ENCODE results near the gene TET2. TPM values are rescaled to one million over a fixed set of nuclear protein-coding genes. Genes with fewer than 3 reads are reported as not detected.

TET2 gene
- total and polyA plus RNA-seq, 2 donors from 2014 or later, result 1.8 to 31.5 TPM

- no peak for DNase-seq
- no peak for FAIRE-seq
- no peak overlapping the region for H3K9ac ChIP-seq (ENCODE audit: low read length in 3 of 3)
- TF ChIP-seq CTCF (IDR thresholded peaks at IDR 0.05; ENCODE audit: borderline replicate concordance, extremely low read depth, insufficient read depth), result no peak
- no peaks in the 10 kb centered on the region for H3K9me3 ChIP-seq (ENCODE audit: control insufficient read depth in 2 of 3, insufficient read depth in 1 of 3, low read length in 3 of 3)
- H3K4me3 ChIP-seq (ENCODE audit: low read length in 3 of 3), result no peak overlapping the region
- H3K27ac ChIP-seq (ENCODE audit: low read depth in 2 of 2, low read length in 2 of 2), result no peak overlapping the region
- intact Hi-C loops (cut with DNase I), result no loop called here
- no peaks in the 10 kb centered on the region for H3K27me3 ChIP-seq (ENCODE audit: control insufficient read depth, insufficient read depth, low read length)
- H3K4me1 ChIP-seq (ENCODE audit: control insufficient read depth in 2 of 3, insufficient read depth in 2 of 3, low read depth in 1 of 3, low read length in 3 of 3), result no peaks in the 10 kb centered on the region
- no peaks in the 10 kb centered on the region for H3K36me3 ChIP-seq (ENCODE audit: control insufficient read depth in 2 of 3, insufficient read depth in 3 of 3, low read length in 3 of 3)
Measured at GRCh38 chr4:105133976-105134375, 12.7 kb upstream of the TET2 start.

GRCh38 chr4:105135785-105136184, 10.9 kb upstream of the TET2 start:
- DNase-seq (no peak), FAIRE-seq (no peak)
- no peak overlapping the region for H3K9ac ChIP-seq (ENCODE audit: low read length in 3 of 3)
- H3K4me1 ChIP-seq (ENCODE audit: control insufficient read depth in 2 of 3, insufficient read depth in 2 of 3, low read depth in 1 of 3, low read length in 3 of 3), result no peaks in the 10 kb centered on the region
- no peak for TF ChIP-seq CTCF (IDR thresholded peaks at IDR 0.05; ENCODE audit: borderline replicate concordance, extremely low read depth, insufficient read depth)
- H3K27me3 ChIP-seq (ENCODE audit: control insufficient read depth, insufficient read depth, low read length), result no peaks in the 10 kb centered on the region
- H3K4me3 ChIP-seq (ENCODE audit: low read length in 3 of 3), result no peak overlapping the region
- no peak overlapping the region for H3K27ac ChIP-seq (ENCODE audit: low read depth in 2 of 2, low read length in 2 of 2)
- no peaks in the 10 kb centered on the region for H3K9me3 ChIP-seq (ENCODE audit: control insufficient read depth in 2 of 3, insufficient read depth in 1 of 3, low read length in 3 of 3)
- intact Hi-C loops (cut with DNase I), result no loop called here
- no peaks in the 10 kb centered on the region for H3K36me3 ChIP-seq (ENCODE audit: control insufficient read depth in 2 of 3, insufficient read depth in 3 of 3, low read length in 3 of 3)

- Histone ChIP-seq H3K9ac (ENCODE audit: low read length in 3 of 3) (no peak overlapping the region), H3K4me1 (ENCODE audit: control insufficient read depth in 2 of 3, insufficient read depth in 2 of 3, low read depth in 1 of 3, low read length in 3 of 3) (no peaks in the 10 kb centered on the region), H3K36me3 (ENCODE audit: control insufficient read depth in 2 of 3, insufficient read depth in 3 of 3, low read length in 3 of 3) (no peaks in the 10 kb centered on the region), H3K9me3 (ENCODE audit: control insufficient read depth in 2 of 3, insufficient read depth in 1 of 3, low read length in 3 of 3) (no peaks in the 10 kb centered on the region), H3K27me3 (ENCODE audit: control insufficient read depth, insufficient read depth, low read length) (no peaks in the 10 kb centered on the region), H3K4me3 (ENCODE audit: low read length in 3 of 3) (no peak overlapping the region), H3K27ac (ENCODE audit: low read depth in 2 of 2, low read length in 2 of 2) (no peak overlapping the region)
- DNase-seq (no peak), FAIRE-seq (no peak)
- no peak for TF ChIP-seq CTCF (IDR thresholded peaks at IDR 0.05; ENCODE audit: borderline replicate concordance, extremely low read depth, insufficient read depth)
- intact Hi-C loops (cut with DNase I), result no loop called here
Measured at GRCh38 chr4:105137121-105137875, 9.4 kb upstream of the TET2 start.
